B cell (primary cell): ENCODE measurements around the gene GNPAT. TPM values are rescaled to one million over a fixed set of nuclear protein-coding genes. Genes with fewer than 3 reads are reported as not detected.

Experiments used
- ATAC-seq: fragments of 200-7000 bp; cut with Tn5 transposase; one replicate; pipeline ENCODE4 v1.10.0; 2021; ENCODE audit warnings: low read depth, mild to moderate bottlenecking, moderate number of reproducible peaks, moderate library complexity
- CTCF ChIA-PET: fragments of 350-600 bp; sonication (Branson Sonifier 250); formaldehyde crosslinking; loops from one replicate; lab custom pipeline; 2021; ENCODE audit warnings: antibody characterized with exemption, inconsistent platforms; lab: Charles Lee
- POLR2A ChIA-PET: fragments of 350-600 bp; sonication (Branson Sonifier 250); formaldehyde crosslinking; loops from one replicate; lab custom pipeline; 2021; ENCODE audit warnings: antibody characterized with exemption; lab: Charles Lee
- DNase-seq: peaks from one replicate; pipeline ENCODE4 v3.0.0; 2013
- H2AFZ ChIP-seq: 2 replicates; pipeline ENCODE4 v1.6.1; 2012; ENCODE audit warnings: mild to moderate bottlenecking, low read depth, low read length; ENCODE audit not compliant: insufficient read depth, poor library complexity, severe bottlenecking
- H3K27ac ChIP-seq, 2 donors: 1 replicate in 1 of 2; 2 replicates in 1 of 2; pipeline ENCODE4 v1.5.1; 2012 to 2013; ENCODE audit warnings: low read length in 2 of 2, mild to moderate bottlenecking in 2 of 2, moderate library complexity in 1 of 2
- H3K27me3 ChIP-seq, 4 experiments: fragments of 200-600 bp in 1 of 4; sonication (generic) in 1 of 4; replicated peaks in 1 of 4; 1 replicate in 2 of 4; 2 replicates in 2 of 4; pipeline versions ENCODE4 v1.6.1 to v1.7.0; 2013 to 2016; ENCODE audit warnings: low read length in 3 of 4, mild to moderate bottlenecking in 2 of 4, mixed read lengths in 1 of 4, moderate library complexity in 1 of 4; ENCODE audit not compliant: insufficient read depth in 4 of 4, control insufficient read depth in 3 of 4; ENCODE audit errors: control extremely low read depth in 1 of 4
- H3K36me3 ChIP-seq, 2 experiments: replicated peaks in 1 of 2; 1 replicate in 1 of 2; 2 replicates in 1 of 2; pipeline versions ENCODE4 v1.6.1 to v1.7.1; 2013; ENCODE audit warnings: low read length in 1 of 2; ENCODE audit not compliant: insufficient read depth in 2 of 2, control insufficient read depth in 1 of 2; ENCODE audit errors: control extremely low read depth in 1 of 2, extremely low read depth in 1 of 2
- H3K4me1 ChIP-seq, 2 donors: fragments of 200-600 bp in 1 of 2; sonication (generic) in 1 of 2; 1 replicate in 1 of 2; 2 replicates in 1 of 2; pipeline versions ENCODE4 v1.5.1 to v1.6.1; 2013 to 2017; ENCODE audit warnings: low read length in 2 of 2; ENCODE audit not compliant: control insufficient read depth in 2 of 2, insufficient read depth in 2 of 2
- H3K4me2 ChIP-seq: replicated peaks from 2 replicates; pipeline ENCODE3; 2012; ENCODE audit warnings: mild to moderate bottlenecking, low read depth, low read length; ENCODE audit not compliant: poor library complexity, severe bottlenecking
- H3K4me3 ChIP-seq, 5 experiments: fragments of 200-600 bp in 1 of 5; sonication (generic) in 1 of 5; 1 replicate in 3 of 5; 2 replicates in 2 of 5; pipeline versions ENCODE4 v1.5.1 to v1.7.0; 2011 to 2016; ENCODE audit warnings: low read length in 4 of 5, mild to moderate bottlenecking in 4 of 5, low read depth in 2 of 5, control low read depth in 1 of 5, moderate library complexity in 1 of 5; ENCODE audit not compliant: insufficient read depth in 1 of 5; ENCODE audit errors: control extremely low read depth in 1 of 5, extremely low read depth in 1 of 5
- H3K79me2 ChIP-seq: fragments of 200-600 bp; sonication (generic); one replicate; pipeline ENCODE4 v1.6.0; 2016; ENCODE audit warnings: low read length; ENCODE audit not compliant: control insufficient read depth, insufficient read depth
- H3K9ac ChIP-seq: fragments of 200-600 bp; sonication (generic); 2 replicates; pipeline ENCODE4 v1.6.1; 2017; ENCODE audit warnings: mild to moderate bottlenecking, low read length, moderate library complexity
- H3K9me3 ChIP-seq, 3 donors: one replicate each; pipeline versions ENCODE4 v1.6.1 to v1.7.1; 2013; ENCODE audit warnings: low read length in 2 of 3; ENCODE audit not compliant: control insufficient read depth in 2 of 3, insufficient read depth in 1 of 3; ENCODE audit errors: control extremely low read depth in 1 of 3
- H4K20me1 ChIP-seq: 2 replicates; pipeline ENCODE4 v1.6.0; 2012; ENCODE audit warnings: mild to moderate bottlenecking, low read length; ENCODE audit not compliant: insufficient read depth, control insufficient read depth, poor library complexity, severe bottlenecking
- H3K27ac Mint-ChIP-seq: one replicate; pipeline ENCODE4 v1.8.0; 2021; ENCODE audit warnings: mixed read lengths
- H3K27me3 Mint-ChIP-seq: one replicate; pipeline ENCODE4 v1.8.0; 2021; ENCODE audit warnings: mixed read lengths
- H3K4me1 Mint-ChIP-seq: one replicate; pipeline ENCODE4 v1.8.0; 2021; ENCODE audit warnings: mixed read lengths
- H3K4me3 Mint-ChIP-seq: one replicate; pipeline ENCODE4 v1.8.0; 2021; ENCODE audit warnings: mixed read lengths
- H3K9me3 Mint-ChIP-seq: one replicate; pipeline ENCODE4 v1.8.0; 2022; ENCODE audit warnings: mixed read lengths; ENCODE audit not compliant: insufficient read depth
- CTCF ChIP-seq: fragments of 200-600 bp; IDR thresholded peaks from one replicate; pipeline ENCODE4 v1.8.0; 2022; ENCODE audit warnings: antibody characterized with exemption, mild to moderate bottlenecking
- EZH2 ChIP-seq: IDR thresholded peaks from 2 replicates; pipeline ENCODE4 v1.6.1; 2012; ENCODE audit warnings: borderline replicate concordance, low read depth, mild to moderate bottlenecking, moderate library complexity, low read length; ENCODE audit not compliant: insufficient read depth, poor library complexity, severe bottlenecking
- WGBS: methylation state at CpG from one replicate; pipeline ENCODE4 v1.1.5; 2013; ENCODE audit warnings: missing lambda C conversion rate; ENCODE audit not compliant: insufficient coverage; 5-methylcytosine and 5-hydroxymethylcytosine counted together
- intact Hi-C: fragments of 100-400 bp; cut with micrococcal nuclease; formaldehyde crosslinking; loops from one replicate; pipeline ENCODE4 v1.10.0; 2022
- polyA plus RNA-seq: library from polyadenylated mRNA; depleted of rRNA; stranded (reverse); fragments of >200 nt; gene quantifications from 2 replicates; pipeline ENCODE4 v1.2.3, GENCODE V29; 2012
- total RNA-seq, 2 donors: library from RNA; stranded (reverse); fragments of 120-200 nt in 1 of 2; gene quantifications; 1 replicate in 1 of 2; 2 replicates in 1 of 2; pipeline versions ENCODE4 v1.2.3 to v1.2.4, GENCODE V29; 2013 to 2022

GNPAT gene
- total and polyA plus RNA-seq, 2 donors (not counting 1 experiment from before 2014, with no cell fraction given): 19.5 to 49.0 TPM

GRCh38 chr1:231210126-231210525 lies 30.9 kb upstream of the GNPAT start:
- H3K9me3 ChIP-seq: no peaks in the 10 kb centered on the region
- Mint-ChIP-seq H3K4me1 (peaks cover 20% of the 10 kb centered on the region), H3K9me3 (no peaks in the 10 kb centered on the region), H3K27ac (no peak overlapping the region), H3K4me3 (no peak overlapping the region), H3K27me3 (no peaks in the 10 kb centered on the region)
- TF ChIP-seq EZH2 (no peak), CTCF (no peak)
- H3K4me3 ChIP-seq: no peak overlapping the region
- no peak overlapping the region for H3K27ac ChIP-seq
- DNase-seq: no peak
- no peak for ATAC-seq
- no peaks in the 10 kb centered on the region for H4K20me1 ChIP-seq
- ChIA-PET CTCF (interaction anchor here (0.6 to 3.8 kb wide), 10 partner anchors 23 to 549 kb away, joined by 3 to 14 read pairs (median 6); no protein-coding TSS in a partner anchor), POLR2A (interaction anchor here (0.6 to 1.1 kb wide), 2 partner anchors 169 to 231 kb away, joined by 5 to 9 read pairs; no protein-coding TSS in a partner anchor)
- H3K4me1 ChIP-seq: peaks cover 11 to 18% of the 10 kb centered on the region in 2 donors
- no peak overlapping the region for H3K9ac ChIP-seq
- no peaks in the 10 kb centered on the region for H3K79me2 ChIP-seq
- no peaks in the 10 kb centered on the region for H3K36me3 ChIP-seq
- intact Hi-C loops: loop anchor here (5.0 kb wide), 2 partner anchors 168 to 413 kb away; partner anchors contain the start of gene FAM89A
- H2AFZ ChIP-seq: no peak overlapping the region
- 91% methylated on average over 6 of the region's 6 CpGs for WGBS
- H3K4me2 ChIP-seq: no peak overlapping the region
- H3K27me3 ChIP-seq: no peaks in the 10 kb centered on the region
